ENCODE measurements around the gene RRAGB. TPM values are rescaled to one million over a fixed set of nuclear protein-coding genes. Genes with fewer than 3 reads are reported as not detected.

Gene RRAGB
- total RNA-seq, 2 donors from 2014 or later: 6.1 to 8.5 TPM

DNA sequence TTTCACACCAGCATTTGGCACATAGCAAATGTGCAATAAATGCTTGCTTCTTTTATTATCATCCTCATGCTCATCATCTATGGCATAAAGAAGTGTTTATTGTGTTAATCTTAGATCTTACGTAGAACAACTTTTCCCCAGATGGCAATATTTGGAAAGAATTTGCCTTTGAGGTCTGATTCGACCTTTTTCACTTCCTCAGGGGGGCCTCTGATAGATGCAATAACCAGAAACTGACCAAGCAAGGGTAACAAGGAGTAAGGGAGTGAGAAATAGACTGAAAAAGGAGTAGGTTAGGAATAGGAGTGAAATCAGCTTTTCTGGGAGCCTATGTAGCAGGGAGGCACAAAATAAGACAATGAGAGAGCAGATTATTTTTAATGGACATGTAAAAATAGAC lies 70.2 kb downstream of the RRAGB start:
- no peak overlapping the region for H3K4me3 Mint-ChIP-seq

GRCh38 chrX:55794405-55794804 lies 76.9 kb downstream of the RRAGB start:
- H3K36me3 Mint-ChIP-seq: no peaks in the 10 kb centered on the region
- no peak overlapping the region for H3K4me3 Mint-ChIP-seq
- no peaks in the 10 kb centered on the region for H3K4me1 Mint-ChIP-seq (ENCODE audit: low read depth in 2 of 2)
- H3K9me3 Mint-ChIP-seq: no peaks in the 10 kb centered on the region
- DNase-seq (ENCODE audit: low spot score): no peak
- no peak for ATAC-seq
- H3K27me3 Mint-ChIP-seq: peaks cover 0 to 22% of the 10 kb centered on the region in 2 donors
- H3K27ac Mint-ChIP-seq: no peak overlapping the region

More for the DNA sequence above, 70.2 kb downstream of the RRAGB start:
- DNase-seq (ENCODE audit: low spot score) (no peak), ATAC-seq (no peak)
- Mint-ChIP-seq H3K27me3 (peaks cover 0 to 14% of the 10 kb centered on the region in 2 donors), H3K9me3 (peaks cover 2% of the 10 kb centered on the region), H3K27ac (no peak overlapping the region), H3K36me3 (no peaks in the 10 kb centered on the region), H3K4me1 (ENCODE audit: low read depth in 2 of 2) (no peaks in the 10 kb centered on the region)

GRCh38 chrX:55796496-55796895 lies 78.9 kb downstream of the RRAGB start:
- DNase-seq (ENCODE audit: low spot score) (no peak), ATAC-seq (no peak)
- Mint-ChIP-seq H3K9me3 (no peaks in the 10 kb centered on the region), H3K36me3 (no peaks in the 10 kb centered on the region), H3K4me1 (ENCODE audit: low read depth in 2 of 2) (no peaks in the 10 kb centered on the region), H3K27ac (no peak overlapping the region), H3K27me3 (peaks cover 0 to 22% of the 10 kb centered on the region in 2 donors), H3K4me3 (no peak overlapping the region)

- Mint-ChIP-seq H3K27me3 (peaks cover 0 to 12% of the 10 kb centered on the region in 2 donors), H3K27ac (no peak overlapping the region), H3K4me3 (no peak overlapping the region), H3K9me3 (no peaks in the 10 kb centered on the region), H3K36me3 (no peaks in the 10 kb centered on the region), H3K4me1 (ENCODE audit: low read depth in 2 of 2) (no peaks in the 10 kb centered on the region)
- DNase-seq (ENCODE audit: low spot score): no peak
- ATAC-seq: no peak
These were observed 84.3 kb downstream of the RRAGB start for GRCh38 chrX:55801811-55802210.

Other genes with a start within 250 kb of the RRAGB start
- under 1 TPM; 0.26 to 0.45 TPM for gene USP51, start 227.9 kb upstream of the RRAGB start, total RNA-seq
- gene FOXR2, start 94.3 kb upstream of the RRAGB start, total RNA-seq: not detected